HG02938 (cell line): Measurements from ENCODE around the gene CETN3.

Source experiments
- ATAC-seq: cut with Tn5 transposase; IDR thresholded peaks from one replicate; pipeline ENCODE4 v1.9.1; 2021; ENCODE audit warnings: mild to moderate bottlenecking, moderate library complexity; ENCODE audit not compliant: unreplicated experiment

The CETN3 gene

DNA sequence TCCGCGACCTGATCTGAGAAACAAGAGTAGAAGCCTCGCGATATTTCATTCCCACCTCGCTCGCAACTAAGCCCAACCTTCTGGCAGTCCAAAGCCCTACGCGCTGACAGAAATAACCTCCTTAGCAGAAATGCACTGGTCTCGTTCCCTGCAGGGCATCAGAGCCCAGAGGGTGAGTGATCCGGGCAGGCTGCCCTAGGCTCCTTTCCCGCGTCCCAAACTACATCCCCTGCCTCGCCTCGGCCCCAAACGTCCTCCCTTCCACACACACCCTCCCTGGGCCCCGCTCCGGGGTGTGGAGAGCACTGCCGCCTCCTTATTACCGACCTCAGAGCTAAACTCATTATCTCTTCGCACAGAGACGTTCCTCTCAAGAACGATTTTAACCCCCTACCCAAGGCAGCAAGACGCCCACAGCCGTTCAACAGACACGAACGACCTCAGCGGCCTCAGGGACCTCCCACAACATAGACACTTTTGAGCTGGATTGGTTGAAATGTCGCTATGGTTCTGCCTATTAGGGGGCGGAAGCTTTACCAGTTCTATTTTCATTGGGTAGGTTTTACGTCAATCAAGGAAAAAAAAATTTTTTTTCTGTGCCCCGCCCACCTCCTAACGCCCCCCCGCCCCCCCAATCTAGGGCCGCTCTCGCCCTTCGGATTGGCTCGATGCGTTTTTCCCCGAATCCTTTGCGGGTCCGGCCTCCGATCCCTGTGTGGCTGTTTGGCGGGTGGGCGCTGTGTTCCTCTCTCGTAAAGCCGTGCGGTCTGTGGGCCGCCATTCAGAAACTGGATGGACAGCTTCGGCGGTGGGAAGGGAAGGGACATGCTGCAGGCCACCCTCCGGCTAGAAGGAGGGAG is at the start of gene CETN3:
CETN3 (minus strand) TSS at position 439 of the 860 bp plus-strand sequence; CDS start at position 344, 95 bp downstream.
- peak; percentile 95 for ATAC-seq

DNA sequence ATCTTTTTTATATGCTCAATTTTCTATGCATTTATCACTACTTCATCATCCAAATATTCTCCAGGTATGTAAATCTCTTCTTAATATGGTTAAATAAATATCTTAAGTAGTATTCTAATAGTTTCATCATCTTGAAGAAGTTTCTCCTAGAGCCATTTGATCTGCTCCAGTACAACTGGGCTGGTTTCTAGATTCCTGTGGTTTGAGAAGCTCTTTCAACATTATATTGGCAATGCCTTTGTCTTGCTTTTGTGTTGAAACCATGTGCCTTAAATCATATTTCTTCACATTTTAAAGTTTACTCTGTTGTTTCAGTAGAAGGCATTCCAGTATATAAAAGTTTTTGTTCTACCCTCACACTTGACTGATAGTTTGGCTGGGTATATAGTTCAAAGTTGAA is 37.4 kb upstream of the CETN3 start:
- ATAC-seq, result no peak

DNA sequence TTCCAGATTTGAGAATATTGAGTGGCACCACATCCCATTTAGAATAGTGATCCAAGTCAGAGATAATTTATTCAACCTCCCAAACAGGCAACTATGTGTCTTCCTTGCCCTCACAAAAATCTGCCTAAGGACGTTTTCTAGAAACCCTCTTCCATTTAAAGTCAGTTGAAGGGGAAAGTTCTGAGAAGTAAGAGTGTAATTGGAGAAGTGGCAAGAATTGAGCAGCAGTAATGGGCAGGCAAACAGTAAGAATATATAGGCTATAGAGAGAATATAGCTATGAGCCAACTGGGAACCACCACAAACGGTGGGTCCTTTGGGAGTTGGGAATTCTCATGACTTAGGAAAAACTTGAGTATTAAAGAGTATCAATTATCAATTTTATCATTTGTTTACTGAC is 31.1 kb upstream of the CETN3 start:
- ATAC-seq, result no peak

DNA sequence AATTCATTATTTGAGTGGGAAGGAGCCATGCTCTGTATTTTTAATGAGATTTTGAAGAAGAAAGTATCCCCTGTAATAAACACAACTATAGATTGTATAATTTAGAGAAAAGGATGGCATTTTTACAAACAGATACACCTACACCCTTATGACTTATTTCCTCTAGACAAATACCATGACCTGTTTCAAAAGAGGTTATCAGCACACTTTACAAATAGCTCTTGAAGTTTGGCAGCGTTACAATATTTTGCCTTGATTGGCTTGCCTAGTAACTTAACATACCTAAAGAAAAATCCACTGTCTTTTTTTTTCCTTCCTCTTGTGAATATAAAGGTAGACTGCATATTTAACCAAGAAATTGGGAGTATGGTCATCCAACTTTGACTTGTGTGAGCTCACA is 28.5 kb upstream of the CETN3 start:
- ATAC-seq, result no peak

DNA sequence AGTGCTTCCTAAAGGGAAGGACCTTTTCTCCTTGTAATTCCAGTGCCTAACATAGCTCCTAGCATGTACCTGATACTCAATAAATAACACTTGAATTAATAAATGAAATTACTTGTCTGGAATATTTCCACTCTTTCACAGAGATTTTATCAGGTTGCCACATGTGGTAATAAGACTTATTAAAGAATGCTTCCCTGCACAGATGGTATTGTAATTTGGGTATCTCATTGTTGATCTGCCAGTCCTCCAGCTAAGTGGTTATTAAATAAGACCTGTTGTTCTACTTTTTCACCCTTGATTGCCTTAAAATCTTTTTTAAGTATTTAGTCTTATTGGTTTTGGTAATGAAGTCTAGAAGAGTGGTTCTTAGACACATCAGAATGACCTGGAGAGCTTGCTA is 28.1 kb upstream of the CETN3 start:
- ATAC-seq, result no peak

DNA sequence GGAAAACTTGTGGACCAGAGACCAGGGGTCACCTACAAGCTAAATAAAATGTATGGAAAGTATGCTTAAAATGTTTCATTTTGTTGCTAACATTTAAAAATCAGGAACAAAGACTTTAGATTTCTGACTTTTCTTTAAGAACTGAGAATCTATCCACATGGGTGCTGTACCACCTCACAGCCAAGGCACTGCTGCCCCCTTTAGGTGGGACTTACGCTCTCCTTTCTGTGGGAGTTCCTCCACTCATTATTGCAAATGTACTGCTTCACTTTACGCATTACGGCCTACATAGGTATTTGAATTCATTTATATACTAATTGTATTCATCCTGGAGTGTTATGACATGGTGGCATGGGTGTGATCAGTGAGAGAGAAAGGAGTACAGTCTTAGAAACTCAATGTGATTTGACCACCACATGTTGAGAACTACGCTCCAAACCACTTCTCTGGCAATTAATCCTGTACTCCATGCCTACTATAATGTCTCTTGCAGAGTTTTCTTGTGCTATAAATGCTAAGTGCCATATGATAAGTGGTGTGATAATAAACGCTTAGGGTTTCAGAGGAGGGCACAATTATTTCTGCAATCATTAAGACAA is 24.7 kb upstream of the CETN3 start:
- ATAC-seq, result no peak

DNA sequence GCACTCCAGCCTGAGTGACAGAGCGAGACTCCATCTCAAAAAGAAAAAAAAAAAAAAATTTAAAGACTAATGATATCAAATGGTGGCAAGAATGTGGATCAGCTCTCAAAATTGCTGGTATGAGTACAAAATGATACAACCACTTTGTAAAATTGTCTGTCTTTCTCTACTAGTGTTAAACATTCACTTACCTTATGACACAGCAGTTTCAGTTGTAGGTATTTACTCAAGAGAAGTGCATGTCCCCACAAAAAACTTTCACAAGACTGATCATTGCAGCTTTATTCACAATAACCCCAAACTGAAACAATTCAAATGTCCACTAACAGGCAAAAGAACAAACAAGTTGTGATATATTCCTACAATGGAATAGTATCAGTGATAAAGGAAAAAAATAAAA is 14.7 kb upstream of the CETN3 start:
- ATAC-seq, result peak; percentile 83

DNA sequence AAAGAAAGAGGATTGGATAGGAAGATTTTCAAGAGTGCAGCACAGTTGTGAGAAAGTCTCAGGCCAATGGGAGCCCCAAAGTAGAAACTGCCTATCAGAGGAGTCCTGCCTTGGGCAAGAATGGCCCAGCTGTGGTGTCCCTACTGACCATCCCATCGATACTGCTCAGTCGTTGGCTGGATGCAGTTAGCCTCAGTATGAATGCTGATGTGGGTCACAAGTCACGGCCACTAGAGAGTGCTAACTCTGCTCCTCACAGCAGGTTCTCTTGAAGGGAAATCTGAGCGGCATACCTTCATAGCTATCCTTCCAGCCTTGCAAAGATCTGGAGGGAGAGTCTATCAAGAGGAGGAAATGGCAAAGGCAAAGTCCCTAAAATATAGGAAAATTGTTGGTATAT is 11.6 kb upstream of the CETN3 start:
- no peak for ATAC-seq

DNA sequence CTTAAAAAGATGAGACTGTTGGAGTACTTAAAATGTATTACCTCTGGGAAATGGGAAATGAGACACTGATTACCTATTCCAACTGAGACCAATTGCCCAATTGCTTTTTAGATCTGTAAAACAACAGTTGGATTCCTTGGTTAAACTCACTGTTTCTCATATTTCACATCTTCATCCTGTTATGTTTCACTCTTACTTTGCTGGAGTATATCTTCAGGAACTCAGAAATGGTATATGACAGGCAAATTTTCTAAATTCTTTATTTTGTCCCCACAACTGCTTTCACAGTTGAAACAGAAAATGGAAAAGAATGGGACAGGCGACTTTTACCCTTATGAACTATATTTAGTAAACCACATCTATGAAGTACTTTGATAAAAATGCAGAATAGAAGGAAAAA is 8.7 kb upstream of the CETN3 start:
- ATAC-seq, result no peak

DNA sequence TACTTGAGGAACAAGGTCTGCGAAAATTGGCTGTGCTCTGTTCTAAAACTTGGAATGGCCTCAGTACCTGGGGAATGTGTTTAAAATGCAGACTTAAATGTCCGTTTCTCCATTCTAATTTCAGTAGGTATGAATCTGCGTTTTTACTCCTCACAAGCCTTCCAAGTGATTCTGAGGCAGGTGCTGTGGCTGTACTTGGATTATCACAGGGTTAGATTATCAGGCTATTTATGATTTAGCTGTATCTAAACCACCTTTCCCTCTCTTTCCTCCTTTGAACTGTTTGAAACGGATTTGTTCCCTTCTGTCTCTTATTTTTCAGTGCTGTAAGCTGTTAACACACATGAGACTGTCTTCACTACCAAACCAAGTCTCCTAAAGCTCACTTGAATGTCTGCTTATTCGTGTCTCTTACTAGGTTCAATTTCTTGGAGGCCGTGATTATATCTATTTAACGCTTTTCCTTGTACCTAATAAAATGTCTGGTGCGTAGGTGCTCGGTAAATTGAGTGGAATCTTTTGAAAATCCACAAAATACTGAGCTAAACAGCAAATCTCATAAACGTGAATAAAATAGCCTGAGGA is 714 bp upstream of the CETN3 start:
- ATAC-seq, result no peak

DNA sequence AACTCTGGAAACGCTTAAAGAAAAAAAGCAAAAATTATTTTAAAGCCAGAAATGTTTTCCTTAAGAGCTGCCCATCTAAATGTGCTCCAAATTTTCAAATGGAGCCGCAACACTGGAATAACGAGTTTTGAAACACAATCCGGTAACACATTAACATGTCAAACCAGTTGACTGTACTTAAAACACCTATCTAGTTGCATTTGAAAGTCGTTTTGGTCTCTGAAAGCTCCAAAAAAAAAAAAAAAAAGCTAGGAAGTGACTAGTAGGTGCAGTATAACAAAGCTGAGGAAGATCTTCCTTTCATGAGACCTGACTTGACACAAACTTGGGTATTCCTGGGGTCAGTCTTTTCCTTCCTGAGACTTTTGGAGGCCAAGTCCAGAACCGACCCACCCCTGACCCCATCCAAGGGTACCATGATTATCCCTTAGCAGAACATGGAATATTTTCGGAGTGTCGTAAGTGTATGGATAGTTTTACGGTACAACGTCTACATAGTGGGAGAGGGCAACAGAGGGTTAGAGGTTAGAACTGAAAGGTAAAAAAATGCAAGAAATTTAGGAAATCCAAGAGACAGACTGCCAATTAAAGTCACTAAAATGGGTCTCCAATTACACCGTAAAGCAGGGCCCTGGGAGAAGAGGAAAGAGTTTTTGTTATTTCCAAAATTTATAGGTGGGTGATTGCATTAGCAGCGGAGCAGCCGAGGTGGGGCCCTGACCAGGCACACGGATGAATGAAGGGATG is 812 bp downstream of the CETN3 start:
- peak; percentile 0 for ATAC-seq

DNA sequence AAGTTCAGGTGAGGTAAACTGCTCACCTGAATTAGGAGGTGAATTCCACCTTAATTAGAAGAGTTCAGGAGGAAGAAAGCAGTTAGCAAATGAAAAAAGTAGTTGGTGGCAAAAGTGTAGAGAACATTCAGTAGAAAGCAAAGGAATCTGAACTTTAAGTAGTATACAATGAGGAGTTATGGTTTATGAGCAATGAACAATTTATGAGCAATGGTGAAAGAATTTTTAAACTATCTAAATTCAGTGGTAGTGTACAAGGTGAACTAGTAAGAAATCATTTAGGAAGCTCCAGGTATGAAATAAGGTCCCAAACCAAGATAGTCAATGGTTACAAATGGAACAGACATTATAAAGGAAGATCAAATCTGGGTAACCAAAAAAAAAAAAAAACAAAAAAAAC is 3.1 kb downstream of the CETN3 start:
- ATAC-seq, result no peak

DNA sequence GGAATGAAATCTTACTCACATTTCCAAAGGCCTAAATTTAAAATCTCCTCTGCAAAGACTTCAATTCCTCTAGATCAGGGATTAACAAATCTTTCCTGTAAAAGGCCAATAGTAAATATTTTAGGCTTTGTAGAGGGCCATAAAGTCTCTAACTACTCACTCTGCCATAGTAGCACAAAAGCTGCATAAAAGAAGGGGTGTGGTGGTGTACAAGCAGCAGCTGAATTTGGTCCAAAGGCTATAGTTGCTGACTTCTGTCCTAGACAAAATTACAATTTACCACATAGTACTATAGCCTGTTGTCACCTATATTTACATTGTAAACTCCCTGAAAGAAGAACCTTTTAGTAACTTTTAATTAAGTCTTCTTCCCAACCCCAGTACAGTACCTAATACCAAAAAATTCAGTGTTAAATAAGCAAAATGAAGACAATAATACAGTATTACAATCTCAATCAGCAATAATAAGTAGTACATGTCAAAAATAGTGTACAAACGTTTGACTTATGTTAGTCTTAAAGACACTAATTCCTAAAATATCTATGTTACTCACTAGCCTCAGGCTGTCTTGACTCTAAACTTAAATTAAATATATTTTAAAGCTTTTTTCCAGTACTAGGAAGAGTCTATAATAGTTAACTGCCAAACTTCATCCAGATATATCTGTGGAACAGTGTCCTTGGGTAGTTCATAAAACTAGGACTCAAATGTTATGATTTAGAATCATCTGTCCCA is 6.9 kb downstream of the CETN3 start:
- no peak for ATAC-seq

DNA sequence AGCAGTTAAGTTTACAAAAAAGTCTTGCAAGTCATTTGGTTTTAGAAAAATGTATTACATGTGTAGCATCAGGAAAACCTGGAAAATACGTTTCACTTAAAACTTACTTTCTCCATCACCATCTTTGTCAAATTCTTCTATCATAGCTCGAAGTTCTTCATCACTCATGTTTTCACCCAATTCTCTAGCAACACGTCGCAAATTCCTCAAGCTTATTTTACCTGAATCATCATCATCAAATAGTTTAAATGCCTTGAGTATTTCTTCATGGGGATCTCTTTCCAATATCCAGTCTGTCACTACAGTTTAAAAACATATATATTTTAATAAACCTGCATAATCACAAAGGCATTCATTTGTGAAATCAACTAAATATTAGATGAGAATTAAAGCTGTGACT is 10.3 kb downstream of the CETN3 start:
- no peak for ATAC-seq

DNA sequence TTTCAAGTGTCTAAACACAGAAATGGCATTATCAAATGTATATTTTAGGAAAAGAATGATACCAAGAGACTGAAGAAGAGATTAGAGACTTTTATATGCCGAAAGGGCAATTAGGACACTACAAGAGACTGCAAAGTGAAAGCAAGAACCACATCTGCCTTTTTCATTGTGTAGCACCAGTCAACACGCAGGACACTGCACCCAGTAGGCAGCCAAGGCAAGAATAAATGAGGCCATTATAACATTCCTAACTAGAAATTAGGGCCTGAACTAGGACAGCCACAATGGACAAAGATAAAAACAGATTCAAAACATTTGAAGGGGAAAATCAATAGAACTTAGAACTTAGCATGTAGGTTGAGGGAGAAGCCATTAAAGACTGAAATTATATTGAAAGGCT is 10.8 kb downstream of the CETN3 start:
- no peak for ATAC-seq

DNA sequence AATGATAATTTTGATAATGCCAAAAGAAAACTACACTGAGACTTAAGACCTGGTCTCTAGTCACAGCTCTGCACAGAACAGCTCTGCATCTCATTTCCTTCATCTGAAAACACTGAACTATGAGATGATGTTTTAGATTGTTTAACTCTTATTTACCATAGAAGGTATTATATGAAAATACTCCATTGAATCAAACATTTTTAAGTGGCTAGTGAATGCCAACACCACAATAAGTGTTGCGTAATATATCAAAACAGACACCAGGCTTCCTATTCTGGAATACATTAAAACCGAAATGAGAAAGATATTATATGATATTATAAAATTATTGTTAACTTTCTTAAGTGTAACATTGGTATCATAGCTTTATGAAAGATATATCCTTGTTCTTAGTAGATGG is 14.6 kb downstream of the CETN3 start:
- no peak for ATAC-seq

DNA sequence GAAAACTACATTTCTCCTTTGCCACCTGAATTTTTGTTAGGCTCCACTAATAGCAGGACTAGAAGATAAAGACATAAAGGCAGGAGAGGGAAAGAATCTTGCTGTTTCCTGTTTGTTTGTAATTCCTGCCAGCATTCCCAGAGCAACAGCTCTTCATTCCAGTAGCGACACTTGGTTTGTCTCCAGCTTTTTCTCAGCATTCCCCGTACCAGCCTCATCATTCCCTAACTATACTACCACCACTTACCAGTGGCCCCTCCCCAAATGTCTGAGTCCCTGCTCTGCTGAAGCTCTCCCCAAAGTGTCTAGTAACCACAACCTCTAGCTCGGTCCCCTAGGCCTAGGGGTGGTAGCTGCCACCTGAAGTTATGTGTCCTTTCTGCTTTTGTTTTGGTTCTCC is 18.6 kb downstream of the CETN3 start:
- ATAC-seq, result no peak

DNA sequence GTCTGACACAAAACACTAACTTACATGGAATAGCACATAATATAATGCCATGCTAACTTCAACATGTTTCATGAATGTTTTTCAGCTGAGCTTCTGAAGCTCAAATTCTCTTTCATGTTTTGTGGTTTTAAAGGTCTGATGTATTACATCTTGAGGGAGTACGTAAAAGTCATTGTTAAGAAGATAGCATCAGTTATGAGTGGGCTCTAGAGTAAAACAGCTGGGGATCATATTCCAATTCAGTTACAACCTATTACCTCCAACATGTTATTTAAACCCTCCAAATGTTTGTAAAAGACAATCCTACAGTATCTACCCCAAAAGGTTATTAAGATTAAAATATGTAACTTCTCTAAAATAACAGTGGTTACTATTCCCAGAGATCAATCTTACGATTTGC is 19.2 kb downstream of the CETN3 start:
- no peak for ATAC-seq

DNA sequence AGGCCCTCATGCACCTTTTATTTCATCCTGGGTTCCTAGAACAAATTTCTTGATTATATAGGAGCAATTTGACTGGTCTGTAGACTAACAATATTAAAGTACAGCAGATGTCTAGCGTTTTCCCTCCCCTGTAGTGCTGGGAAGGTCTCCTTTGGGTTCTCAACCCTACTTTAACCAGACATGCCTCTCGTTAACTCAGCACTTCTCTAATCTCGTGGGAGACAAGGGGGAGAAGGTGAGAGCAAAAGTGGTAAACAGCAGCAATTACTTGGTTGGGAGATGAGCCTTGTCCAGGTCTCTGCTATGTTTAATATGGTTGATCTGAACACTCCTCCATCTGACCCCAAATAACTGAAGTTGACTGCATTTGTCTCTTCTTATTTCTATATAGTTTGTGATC is 22.0 kb downstream of the CETN3 start:
- ATAC-seq, result no peak

DNA sequence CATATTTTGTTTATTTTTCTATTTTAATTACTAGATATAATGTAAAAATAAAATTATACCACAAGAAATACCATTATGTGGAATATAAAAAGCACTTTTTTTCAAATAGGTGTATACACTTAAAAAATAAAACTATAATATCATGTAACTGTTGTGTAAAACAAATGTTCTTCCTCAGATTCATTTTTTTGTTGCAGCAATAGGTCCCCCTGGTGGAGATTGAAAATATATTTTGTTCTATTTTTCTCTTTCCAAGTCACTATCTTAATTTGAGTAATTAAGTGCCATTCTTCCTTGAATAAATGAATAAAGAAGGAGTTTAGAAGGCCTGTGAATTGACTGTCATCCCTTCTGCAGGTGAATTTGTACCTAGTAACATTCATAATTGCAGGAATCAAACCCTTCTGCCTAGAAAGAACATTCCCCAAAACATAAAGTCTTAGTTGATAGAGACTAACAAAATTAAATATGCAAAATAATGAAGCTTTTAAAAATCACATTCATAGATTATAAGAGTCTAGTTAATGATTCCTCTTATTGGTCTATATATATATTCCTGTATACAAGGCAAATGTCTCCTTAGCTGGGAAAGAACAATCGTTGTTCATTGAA is 23.4 kb downstream of the CETN3 start:
- ATAC-seq, result no peak
